Mononuclear cell (primary cell): ENCODE results near the gene PLEKHO2. TPM values are rescaled to one million over a fixed set of nuclear protein-coding genes. Genes with fewer than 3 reads are reported as not detected.
"Not testable (repeated sequence)": the region's sequence is repeated elsewhere in the genome, so short reads cannot be mapped to it uniquely, and the experiment has no call there.

ENCODE experiments used
- H3K27me3 ChIP-seq: 2 replicates; pipeline ENCODE4 v1.6.0; 2011; ENCODE audit warnings: low read length, control low read depth; ENCODE audit not compliant: insufficient read depth
- H3K4me1 ChIP-seq: 2 replicates; pipeline ENCODE4 v1.5.1; 2011; ENCODE audit warnings: mild to moderate bottlenecking, low read length, control low read depth; ENCODE audit not compliant: insufficient read depth
- H3K4me3 ChIP-seq: 2 replicates; pipeline ENCODE4 v1.5.1; 2011; ENCODE audit warnings: mild to moderate bottlenecking, low read length, moderate library complexity
- H3K9me3 ChIP-seq: 2 replicates; pipeline ENCODE4 v1.5.1; 2011; ENCODE audit warnings: low read depth, mild to moderate bottlenecking, control low read depth, low read length
- total RNA-seq: library from RNA; depleted of rRNA; stranded (reverse); fragments of >200 nt; gene quantifications from one replicate; pipeline ENCODE4 v1.2.3, GENCODE V29; 2012

The PLEKHO2 gene
- total RNA-seq, 1 donor = 68.6 TPM

- no peaks in the 10 kb centered on the region for H3K27me3 ChIP-seq
- H3K4me1 ChIP-seq = no peaks in the 10 kb centered on the region
- no peaks in the 10 kb centered on the region for H3K9me3 ChIP-seq
- no peak overlapping the region for H3K4me3 ChIP-seq
Measured at GRCh38 chr15:64813075-64813474, 28.6 kb upstream of the PLEKHO2 start.

- not testable (repeated sequence) for H3K9me3 ChIP-seq, H3K27me3 ChIP-seq, H3K4me3 ChIP-seq, H3K4me1 ChIP-seq
Measured at GRCh38 chr15:64814283-64814682, 27.4 kb upstream of the PLEKHO2 start.

GRCh38 chr15:64814965-64815364 lies 26.8 kb upstream of the PLEKHO2 start:
- H3K9me3 ChIP-seq, H3K27me3 ChIP-seq, H3K4me3 ChIP-seq, H3K4me1 ChIP-seq: not testable (repeated sequence)

GRCh38 chr15:64816452-64816851 lies 25.3 kb upstream of the PLEKHO2 start:
- Histone ChIP-seq H3K4me1 (no peaks in the 10 kb centered on the region), H3K9me3 (no peaks in the 10 kb centered on the region), H3K27me3 (no peaks in the 10 kb centered on the region), H3K4me3 (no peak overlapping the region)

GRCh38 chr15:64824929-64825430 lies 16.7 kb upstream of the PLEKHO2 start:
- Histone ChIP-seq H3K9me3 (no peaks in the 10 kb centered on the region), H3K4me1 (peaks cover 30% of the 10 kb centered on the region), H3K4me3 (peak overlapping the region; percentile 34), H3K27me3 (peaks cover 5% of the 10 kb centered on the region)

- Histone ChIP-seq H3K9me3 (no peaks in the 10 kb centered on the region), H3K27me3 (peaks cover 5% of the 10 kb centered on the region), H3K4me1 (peaks cover 30% of the 10 kb centered on the region), H3K4me3 (peak within 1 kb of the TSS; percentile 34)
Measured at GRCh38 chr15:64825431-64826294, 16.1 kb upstream of the PLEKHO2 start, which contains the start of gene PIF1. PIF1 (minus strand) TSS chr15:64825647; CDS start chr15:64824335, 1,312 bp downstream.

- Histone ChIP-seq H3K4me3 (no peak overlapping the region), H3K4me1 (peaks cover 22% of the 10 kb centered on the region), H3K9me3 (no peaks in the 10 kb centered on the region), H3K27me3 (peaks cover 5% of the 10 kb centered on the region)
Measured at GRCh38 chr15:64828985-64829384, 12.7 kb upstream of the PLEKHO2 start.

- Histone ChIP-seq H3K9me3 (no peaks in the 10 kb centered on the region), H3K4me3 (no peak overlapping the region), H3K27me3 (no peaks in the 10 kb centered on the region), H3K4me1 (peaks cover 36% of the 10 kb centered on the region)
Measured at GRCh38 chr15:64833690-64834089, 8.0 kb upstream of the PLEKHO2 start.

GRCh38 chr15:64836023-64836536 lies 5.6 kb upstream of the PLEKHO2 start:
- Histone ChIP-seq H3K9me3 (no peaks in the 10 kb centered on the region), H3K27me3 (no peaks in the 10 kb centered on the region), H3K4me1 (peaks cover 49% of the 10 kb centered on the region), H3K4me3 (no peak overlapping the region)

GRCh38 chr15:64837502-64837901 lies 4.2 kb upstream of the PLEKHO2 start:
- peaks cover 51% of the 10 kb centered on the region for H3K4me1 ChIP-seq
- H3K9me3 ChIP-seq = no peaks in the 10 kb centered on the region
- no peak overlapping the region for H3K4me3 ChIP-seq
- H3K27me3 ChIP-seq = no peaks in the 10 kb centered on the region

- Histone ChIP-seq H3K27me3 (no peaks in the 10 kb centered on the region), H3K4me1 (peaks cover 74% of the 10 kb centered on the region), H3K9me3 (no peaks in the 10 kb centered on the region), H3K4me3 (peak overlapping the region; percentile 48)
Measured at GRCh38 chr15:64841060-64841343, 713 bp upstream of the PLEKHO2 start.

GRCh38 chr15:64842096-64842939 lies 603 bp downstream of the PLEKHO2 start:
- Histone ChIP-seq H3K9me3 (no peaks in the 10 kb centered on the region), H3K4me3 (peak overlapping the region; percentile 95), H3K4me1 (peaks cover 74% of the 10 kb centered on the region), H3K27me3 (no peaks in the 10 kb centered on the region)

- Histone ChIP-seq H3K4me3 (peak overlapping the region; percentile 95), H3K4me1 (peaks cover 74% of the 10 kb centered on the region), H3K9me3 (no peaks in the 10 kb centered on the region), H3K27me3 (no peaks in the 10 kb centered on the region)
Measured at GRCh38 chr15:64842986-64843561, 1.4 kb downstream of the PLEKHO2 start.

- H3K27me3 ChIP-seq = no peaks in the 10 kb centered on the region
- H3K4me3 ChIP-seq = peak overlapping the region; percentile 95
- peaks cover 74% of the 10 kb centered on the region for H3K4me1 ChIP-seq
- H3K9me3 ChIP-seq = no peaks in the 10 kb centered on the region
Measured at GRCh38 chr15:64843991-64844390, 2.3 kb downstream of the PLEKHO2 start.
